ENCODE results near the gene ARHGAP15.

The ARHGAP15 gene

DNA sequence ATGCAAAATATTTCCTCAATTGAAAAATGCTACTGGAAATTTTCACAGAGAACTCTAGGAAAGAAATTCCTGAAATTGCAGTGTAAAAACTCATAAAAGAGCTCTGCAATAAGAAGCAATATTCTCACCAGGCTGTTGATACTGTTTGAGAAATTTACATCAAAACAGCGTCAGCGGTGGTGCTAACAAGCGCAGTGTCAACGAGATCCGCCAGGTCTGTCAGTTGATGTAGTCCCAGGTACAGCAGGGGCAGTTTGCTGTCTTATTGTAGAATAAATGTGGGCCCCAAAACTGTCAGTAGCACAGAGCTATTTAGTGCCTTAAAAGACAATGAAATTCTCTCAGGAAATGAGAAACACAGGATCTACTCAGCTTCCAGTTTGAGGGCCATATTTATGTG is 611.2 kb downstream of the ARHGAP15 start:
- no peak for TF ChIP-seq JUND (IDR thresholded peaks at IDR 0.05; ENCODE audit: low read depth)
- no peak for DNase-seq (ENCODE audit: low read depth in 1 of 2, low spot score in 1 of 2)
- in situ Hi-C loops (cut with HindIII; ENCODE audit: low pct_unique_long_range_greater_than_20kb, low sequenced_read_pairs), result no loop called here

DNA sequence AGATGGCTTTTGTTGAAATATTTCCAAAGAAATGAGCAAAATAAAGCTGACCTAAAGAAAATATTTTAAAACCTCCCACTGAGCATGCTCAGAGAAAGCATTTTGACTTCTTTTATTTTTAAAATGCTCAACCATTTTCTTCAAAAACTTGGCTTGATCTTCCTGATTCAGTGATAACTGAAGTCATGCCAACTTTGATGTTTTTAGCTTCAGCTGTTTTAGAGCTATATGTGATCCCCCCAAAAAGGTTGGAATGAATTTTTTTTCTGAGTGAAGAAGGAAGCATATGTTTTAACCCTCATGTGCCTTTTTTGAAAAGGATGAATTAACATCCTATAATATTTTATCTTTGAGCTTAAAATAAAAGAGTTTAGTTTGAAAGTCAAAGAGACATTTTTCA is 612.0 kb downstream of the ARHGAP15 start:
- TF ChIP-seq JUND (IDR thresholded peaks at IDR 0.05; ENCODE audit: low read depth), result no peak
- in situ Hi-C loops (cut with HindIII; ENCODE audit: low pct_unique_long_range_greater_than_20kb, low sequenced_read_pairs), result no loop called here
- no peak for DNase-seq (ENCODE audit: low read depth in 1 of 2, low spot score in 1 of 2)

GRCh38 chr2:143742581-143742980 is 613.4 kb downstream of the ARHGAP15 start:
- no peak for DNase-seq (ENCODE audit: low read depth in 1 of 2, low spot score in 1 of 2)
- TF ChIP-seq JUND (IDR thresholded peaks at IDR 0.05; ENCODE audit: low read depth), result no peak
- in situ Hi-C loops (cut with HindIII; ENCODE audit: low pct_unique_long_range_greater_than_20kb, low sequenced_read_pairs), result no loop called here

DNA sequence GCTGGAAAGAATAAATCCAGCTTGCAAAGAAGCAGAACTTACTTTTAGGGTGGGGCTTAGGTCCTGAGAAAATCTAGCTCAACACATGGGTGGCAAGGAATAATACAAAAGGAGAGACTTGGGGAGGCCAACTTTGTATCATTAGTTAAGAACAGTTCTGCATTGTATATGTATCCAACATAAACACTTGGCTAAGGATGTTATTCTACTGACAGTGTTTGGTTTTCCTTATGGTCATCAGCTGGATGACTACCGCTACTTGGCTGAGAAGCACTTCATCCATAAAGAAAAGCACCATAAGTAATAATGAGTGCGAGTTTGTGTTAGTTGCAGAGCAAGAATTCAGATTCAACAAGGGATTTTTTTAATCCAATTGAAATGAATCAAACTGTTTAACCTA is 614.9 kb downstream of the ARHGAP15 start:
- TF ChIP-seq JUND (IDR thresholded peaks at IDR 0.05; ENCODE audit: low read depth), result no peak

DNA sequence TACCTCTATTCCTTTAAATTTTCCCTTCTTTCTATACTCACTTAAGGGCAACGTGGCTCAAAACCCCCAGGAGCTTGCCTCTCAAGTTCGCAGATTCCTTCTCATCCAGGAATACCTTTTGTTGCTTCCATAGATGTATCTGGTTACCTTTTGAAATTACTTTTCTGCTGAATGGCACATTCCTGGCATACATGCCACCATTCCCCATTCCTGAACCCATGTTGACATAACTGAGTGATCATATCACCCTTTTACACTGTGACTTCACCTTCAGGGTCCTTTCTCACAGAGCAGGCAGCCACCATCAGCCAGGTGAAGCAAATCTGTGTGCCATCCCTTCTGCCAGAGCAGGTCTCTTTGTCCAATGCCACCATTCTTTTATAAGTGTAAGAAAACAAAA is 615.8 kb downstream of the ARHGAP15 start:
- in situ Hi-C loops (cut with HindIII; ENCODE audit: low pct_unique_long_range_greater_than_20kb, low sequenced_read_pairs), result no loop called here
- 0 out of 2 replicates have a peak, but pooled peaks have one; percentile 55 for TF ChIP-seq JUND (IDR thresholded peaks at IDR 0.05; ENCODE audit: low read depth)
- DNase-seq (ENCODE audit: low read depth in 1 of 2, low spot score in 1 of 2), result peak; percentile 25 to 90

More for the DNA sequence above, 614.9 kb downstream of the ARHGAP15 start:
- in situ Hi-C loops (cut with HindIII; ENCODE audit: low pct_unique_long_range_greater_than_20kb, low sequenced_read_pairs), result no loop called here
- no peak for DNase-seq (ENCODE audit: low read depth in 1 of 2, low spot score in 1 of 2)

- in situ Hi-C loops (cut with HindIII; ENCODE audit: low pct_unique_long_range_greater_than_20kb, low sequenced_read_pairs), result no loop called here
- no peak for TF ChIP-seq JUND (IDR thresholded peaks at IDR 0.05; ENCODE audit: low read depth)
- DNase-seq (ENCODE audit: low read depth in 1 of 2, low spot score in 1 of 2), result no peak
Measured at GRCh38 chr2:143754742-143755141, 625.5 kb downstream of the ARHGAP15 start.

DNA sequence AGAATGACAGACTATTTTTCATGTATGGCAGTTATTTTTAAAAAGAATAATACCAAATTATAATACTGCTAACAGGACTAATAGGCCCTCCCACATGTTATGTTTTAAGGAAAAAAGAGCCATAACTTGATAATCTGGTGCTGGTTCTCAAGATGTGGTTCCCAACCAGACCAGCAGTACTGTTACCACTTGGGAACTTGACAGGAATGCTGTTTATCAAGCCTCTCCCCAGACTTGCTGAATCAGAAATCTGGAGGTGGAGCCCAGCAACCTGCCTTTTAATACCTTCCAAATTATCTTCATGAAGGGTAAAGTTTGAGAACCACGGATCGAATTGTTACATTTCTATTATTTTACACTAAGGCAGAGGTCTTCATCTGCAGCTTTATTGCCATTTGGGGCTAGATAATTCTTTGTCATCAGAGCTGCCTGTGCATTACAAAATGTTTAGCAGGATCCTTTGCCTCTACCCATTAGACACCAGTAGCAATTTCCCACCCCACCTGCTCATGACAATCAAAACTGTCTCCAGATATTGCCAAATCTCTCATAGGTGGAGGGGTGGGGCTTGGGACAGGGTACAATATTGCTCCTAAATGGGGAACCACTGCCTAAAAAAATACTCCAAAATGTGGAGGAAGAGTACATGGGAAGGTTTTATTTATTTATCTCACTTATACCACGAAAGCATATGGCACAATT is 629.6 kb downstream of the ARHGAP15 start:
- TF ChIP-seq JUND (IDR thresholded peaks at IDR 0.05; ENCODE audit: low read depth), result no peak
- peak in 1 of 2 experiments; percentile 20 for DNase-seq (ENCODE audit: low read depth in 1 of 2, low spot score in 1 of 2)

GRCh38 chr2:143759455-143759854 is 630.2 kb downstream of the ARHGAP15 start:
- DNase-seq (ENCODE audit: low read depth in 1 of 2, low spot score in 1 of 2), result no peak
- in situ Hi-C loops (cut with HindIII; ENCODE audit: low pct_unique_long_range_greater_than_20kb, low sequenced_read_pairs), result no loop called here
- no peak for TF ChIP-seq JUND (IDR thresholded peaks at IDR 0.05; ENCODE audit: low read depth)

More for the DNA sequence above, 629.6 kb downstream of the ARHGAP15 start:
- in situ Hi-C loops (cut with HindIII; ENCODE audit: low pct_unique_long_range_greater_than_20kb, low sequenced_read_pairs), result no loop called here

- no peak for TF ChIP-seq JUND (IDR thresholded peaks at IDR 0.05; ENCODE audit: low read depth)
- peak in 1 of 2 experiments; percentile 28 for DNase-seq (ENCODE audit: low read depth in 1 of 2, low spot score in 1 of 2)
- in situ Hi-C loops (cut with HindIII; ENCODE audit: low pct_unique_long_range_greater_than_20kb, low sequenced_read_pairs), result no loop called here
Measured at GRCh38 chr2:143762176-143762928, 633.1 kb downstream of the ARHGAP15 start.

DNA sequence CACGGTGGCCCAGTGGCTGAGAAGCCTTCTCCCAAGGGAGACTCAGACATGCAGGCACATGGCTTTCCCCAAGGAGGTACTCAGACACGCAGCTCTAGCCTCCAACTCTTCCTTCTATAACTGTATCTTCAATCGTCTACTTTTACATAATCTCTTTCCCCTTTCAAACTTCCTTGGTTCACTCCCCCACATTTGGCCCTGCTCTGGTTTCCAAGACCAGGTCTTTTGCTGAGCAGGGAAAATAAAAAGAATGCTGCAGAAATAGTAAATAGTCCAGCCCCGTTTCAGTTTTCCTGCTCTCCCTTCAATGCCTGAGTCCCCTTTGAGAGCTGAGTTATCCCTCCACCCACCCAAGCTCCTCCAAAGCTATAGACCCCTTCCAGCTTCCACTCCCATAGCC is 635.0 kb downstream of the ARHGAP15 start:
- no peak for DNase-seq (ENCODE audit: low read depth in 1 of 2, low spot score in 1 of 2)
- in situ Hi-C loops (cut with HindIII; ENCODE audit: low pct_unique_long_range_greater_than_20kb, low sequenced_read_pairs), result no loop called here
- TF ChIP-seq JUND (IDR thresholded peaks at IDR 0.05; ENCODE audit: low read depth), result no peak

DNA sequence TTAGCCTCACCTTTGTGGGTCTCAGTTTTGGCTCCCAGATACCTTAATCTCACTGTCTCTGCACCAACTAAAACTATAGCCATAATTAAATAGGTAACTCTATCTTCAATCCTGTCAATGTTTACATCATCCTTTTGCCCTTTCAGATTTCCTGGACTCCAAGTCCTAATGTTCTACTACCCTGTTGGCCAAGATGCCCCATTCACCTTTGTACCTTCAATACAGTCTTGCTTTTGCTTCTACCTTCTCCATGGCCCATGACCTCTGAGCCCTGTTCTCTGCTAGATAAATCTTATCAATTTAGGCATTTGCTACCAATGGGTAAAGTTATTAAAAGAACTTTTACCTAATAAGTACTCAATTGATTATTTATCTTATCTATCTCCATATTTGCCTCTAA is 635.5 kb downstream of the ARHGAP15 start:
- no peak for DNase-seq (ENCODE audit: low read depth in 1 of 2, low spot score in 1 of 2)
- in situ Hi-C loops (cut with HindIII; ENCODE audit: low pct_unique_long_range_greater_than_20kb, low sequenced_read_pairs), result no loop called here
- TF ChIP-seq JUND (IDR thresholded peaks at IDR 0.05; ENCODE audit: low read depth), result no peak

DNA sequence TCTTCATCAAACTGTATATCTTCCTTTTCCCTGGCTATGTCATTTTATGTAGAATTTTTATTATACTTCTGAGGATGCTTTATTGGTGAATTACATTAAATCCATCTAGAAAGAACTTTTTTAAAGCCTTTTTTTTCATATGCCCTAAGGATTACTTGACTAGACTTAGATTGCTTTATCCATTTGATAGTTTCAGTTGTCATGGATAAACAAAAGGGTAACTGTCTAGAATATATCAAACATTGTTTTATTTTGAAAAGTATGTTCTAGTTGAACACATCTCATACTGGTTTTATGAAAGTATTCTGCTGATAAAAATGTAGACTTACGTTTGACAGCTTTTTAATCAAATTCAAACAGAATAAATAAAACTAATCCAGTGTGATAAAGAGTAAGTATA is 639.8 kb downstream of the ARHGAP15 start:
- no peak for DNase-seq (ENCODE audit: low read depth in 1 of 2, low spot score in 1 of 2)
- no peak for TF ChIP-seq JUND (IDR thresholded peaks at IDR 0.05; ENCODE audit: low read depth)
- in situ Hi-C loops (cut with HindIII; ENCODE audit: low pct_unique_long_range_greater_than_20kb, low sequenced_read_pairs), result no loop called here

- no peak for DNase-seq (ENCODE audit: low read depth in 1 of 2, low spot score in 1 of 2)
- in situ Hi-C loops (cut with HindIII; ENCODE audit: low pct_unique_long_range_greater_than_20kb, low sequenced_read_pairs), result no loop called here
- TF ChIP-seq JUND (IDR thresholded peaks at IDR 0.05; ENCODE audit: low read depth), result no peak
Measured at GRCh38 chr2:143771939-143772338, 642.7 kb downstream of the ARHGAP15 start.

Measured in T47D (cell line).